Loucy (cell line): Measurements from ENCODE around the gene MSX1.

Experiments used
- CTCF ChIP-seq: fragments of 200-600 bp; sonication (generic); conservative IDR thresholded peaks from 2 replicates; pipeline ENCODE4 v1.5.1; 2014; ENCODE audit warnings: mild to moderate bottlenecking, antibody characterized with exemption, low read length
- EZH2phosphoT487 ChIP-seq: fragments of 200-600 bp; IDR thresholded peaks from 2 replicates; pipeline ENCODE4 v1.6.1; 2018; ENCODE audit warnings: antibody characterized with exemption, mild to moderate bottlenecking, moderate library complexity, borderline replicate concordance

- TF ChIP-seq CTCF (no peak), EZH2phosphoT487 (no peak)
Observed at GRCh38 chr4:4871242-4871572, 11.7 kb downstream of the MSX1 start.
